RWPE2 (cell line): ENCODE data around the gene ZBTB7B.

ENCODE experiments used
- ATAC-seq: fragments of 200-7000 bp; cut with Tn5 transposase; 3 replicates; pipeline ENCODE4 v1.9.1; 2021; ENCODE audit warnings: low read depth
- DNase-seq: peaks from one replicate; pipeline ENCODE4 v3.0.0-alpha.2; 2020; ENCODE audit warnings: low spot score
- H3K27ac ChIP-seq: fragments of 450-650 bp; 2 replicates; pipeline ENCODE4 v1.5.1; 2017; ENCODE audit warnings: mild to moderate bottlenecking; ENCODE audit not compliant: poor library complexity, severe bottlenecking
- H3K27me3 ChIP-seq: fragments of 250-450 bp; sonication (Bioruptor Pico); 2 replicates; pipeline ENCODE4 v1.5.1; 2021; ENCODE audit warnings: mild to moderate bottlenecking, moderate library complexity; ENCODE audit not compliant: insufficient read depth, poor library complexity, severe bottlenecking
- H3K36me3 ChIP-seq: fragments of 250-450 bp; sonication (Bioruptor Pico); 2 replicates; pipeline ENCODE4 v1.5.1; 2020; ENCODE audit warnings: low read depth, mild to moderate bottlenecking, moderate library complexity
- H3K4me1 ChIP-seq: fragments of 250-450 bp; sonication (Bioruptor Pico); 2 replicates; pipeline ENCODE4 v1.5.1; 2021; ENCODE audit warnings: mild to moderate bottlenecking, moderate library complexity; ENCODE audit not compliant: insufficient read depth, poor library complexity, severe bottlenecking
- H3K4me3 ChIP-seq: fragments of 250-450 bp; sonication (Bioruptor Pico); 2 replicates; pipeline ENCODE4 v1.5.1; 2021; ENCODE audit warnings: mild to moderate bottlenecking, moderate library complexity; ENCODE audit not compliant: severe bottlenecking
- H3K9me3 ChIP-seq: fragments of 250-450 bp; sonication (Bioruptor Pico); 2 replicates; pipeline ENCODE4 v1.5.1; 2021; ENCODE audit warnings: mild to moderate bottlenecking, moderate library complexity; ENCODE audit not compliant: severe bottlenecking
- TF ChIP-seq, protein P1 (sequence below): fragments of 450-650 bp; IDR thresholded peaks from one replicate; pipeline ENCODE4 v1.5.1; 2017; ENCODE audit warnings: mild to moderate bottlenecking, moderate library complexity; ENCODE audit not compliant: poor library complexity, severe bottlenecking

ZBTB7B gene

DNA sequence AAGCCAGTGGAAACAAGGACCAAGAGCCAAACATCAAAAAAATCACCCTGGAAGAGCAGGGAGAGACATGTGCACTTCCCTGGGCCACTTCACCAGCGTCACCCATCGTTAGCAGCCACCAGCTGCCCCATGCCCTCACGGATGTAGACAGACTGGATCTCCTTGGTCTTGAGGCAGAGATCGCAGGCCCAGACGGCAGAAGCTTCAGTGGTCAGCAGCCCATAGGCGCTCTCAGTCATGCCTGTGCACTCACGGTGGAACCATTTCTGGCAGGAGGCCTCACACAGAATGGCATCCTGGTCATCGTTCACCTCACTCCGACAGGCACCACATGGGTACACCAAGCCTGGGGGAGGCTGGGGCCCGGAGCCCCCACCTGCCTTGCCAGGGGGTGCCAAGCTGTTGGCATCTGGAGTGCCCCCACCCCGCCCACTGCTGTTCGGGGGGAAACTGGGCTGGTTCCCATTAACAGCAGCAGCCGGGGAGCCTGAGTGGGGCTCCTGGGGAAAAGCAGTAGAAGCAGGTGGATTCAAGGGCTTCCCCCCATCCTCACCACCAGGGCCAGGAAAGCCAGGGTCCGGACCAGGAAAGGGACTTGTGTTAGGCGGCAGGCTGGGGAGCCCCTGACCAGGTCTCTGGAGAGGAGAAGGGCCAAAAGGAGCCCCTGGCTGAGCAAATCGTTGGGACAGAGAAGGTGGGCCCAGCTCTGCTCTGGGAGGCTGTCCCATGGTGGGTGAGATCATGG is 43.7 kb upstream of the ZBTB7B start:
- ATAC-seq (no peak), DNase-seq (no peak)
- Histone ChIP-seq H3K27me3 (no peaks in the 10 kb centered on the region), H3K27ac (no peak overlapping the region), H3K4me3 (no peak overlapping the region), H3K9me3 (no peaks in the 10 kb centered on the region), H3K4me1 (peaks cover 17% of the 10 kb centered on the region), H3K36me3 (peaks cover 24% of the 10 kb centered on the region)
- TF ChIP-seq, protein P1, sequence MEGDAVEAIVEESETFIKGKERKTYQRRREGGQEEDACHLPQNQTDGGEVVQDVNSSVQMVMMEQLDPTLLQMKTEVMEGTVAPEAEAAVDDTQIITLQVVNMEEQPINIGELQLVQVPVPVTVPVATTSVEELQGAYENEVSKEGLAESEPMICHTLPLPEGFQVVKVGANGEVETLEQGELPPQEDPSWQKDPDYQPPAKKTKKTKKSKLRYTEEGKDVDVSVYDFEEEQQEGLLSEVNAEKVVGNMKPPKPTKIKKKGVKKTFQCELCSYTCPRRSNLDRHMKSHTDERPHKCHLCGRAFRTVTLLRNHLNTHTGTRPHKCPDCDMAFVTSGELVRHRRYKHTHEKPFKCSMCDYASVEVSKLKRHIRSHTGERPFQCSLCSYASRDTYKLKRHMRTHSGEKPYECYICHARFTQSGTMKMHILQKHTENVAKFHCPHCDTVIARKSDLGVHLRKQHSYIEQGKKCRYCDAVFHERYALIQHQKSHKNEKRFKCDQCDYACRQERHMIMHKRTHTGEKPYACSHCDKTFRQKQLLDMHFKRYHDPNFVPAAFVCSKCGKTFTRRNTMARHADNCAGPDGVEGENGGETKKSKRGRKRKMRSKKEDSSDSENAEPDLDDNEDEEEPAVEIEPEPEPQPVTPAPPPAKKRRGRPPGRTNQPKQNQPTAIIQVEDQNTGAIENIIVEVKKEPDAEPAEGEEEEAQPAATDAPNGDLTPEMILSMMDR: no peak

DNA sequence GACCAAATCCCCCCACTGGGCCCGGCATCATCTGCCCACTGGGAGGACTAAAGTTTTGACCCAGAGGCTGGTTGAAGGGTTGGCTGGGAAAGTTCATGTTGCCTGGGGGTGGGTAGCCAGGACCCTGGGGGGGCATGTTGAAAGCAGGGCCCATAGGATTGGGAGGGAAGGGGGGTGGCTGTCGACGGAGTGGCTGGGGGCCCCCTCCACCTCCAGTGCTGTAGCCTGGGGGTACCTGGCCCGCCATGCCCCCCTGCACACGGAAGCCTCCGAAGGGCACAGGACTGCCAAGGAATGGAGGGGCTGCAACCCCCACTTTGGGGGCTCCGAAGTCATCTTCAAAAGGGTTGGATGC is 43.2 kb upstream of the ZBTB7B start:
- peaks cover 30% of the 10 kb centered on the region for H3K36me3 ChIP-seq
- DNase-seq: no peak
- H3K4me3 ChIP-seq: no peak overlapping the region

DNA sequence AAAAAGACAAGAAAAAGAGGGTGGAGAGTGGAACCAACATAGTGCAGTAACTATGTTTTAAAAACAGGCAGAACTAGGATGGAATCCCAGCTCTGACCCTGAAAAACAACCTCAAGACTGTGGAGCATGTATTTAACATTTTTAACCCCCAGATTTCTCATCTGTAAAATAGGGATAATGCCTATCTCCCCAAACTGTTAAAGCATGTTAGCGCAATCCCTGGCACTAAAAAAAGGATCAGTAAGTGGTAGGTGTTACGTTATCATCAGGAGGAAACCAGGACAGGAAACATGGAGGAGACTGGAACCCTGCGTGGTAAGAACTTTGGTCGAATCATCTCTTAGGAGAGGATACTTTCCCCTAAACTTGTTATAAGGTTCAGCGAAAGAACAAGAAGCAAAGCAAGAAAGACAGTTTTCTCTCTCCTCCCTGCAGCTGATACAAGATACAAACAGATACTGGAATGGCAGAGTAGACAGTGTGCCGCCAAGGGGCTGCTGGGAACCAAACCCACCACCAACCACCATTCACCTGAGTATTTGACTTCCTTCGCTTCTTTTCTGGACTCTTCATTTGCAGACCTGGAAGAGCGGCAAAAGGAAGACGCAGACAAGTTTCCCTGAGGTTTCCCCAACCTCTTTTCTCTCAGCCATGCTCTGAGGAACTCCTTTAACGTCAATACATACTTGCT is 42.0 kb upstream of the ZBTB7B start:
- H3K4me1 ChIP-seq: peaks cover 11% of the 10 kb centered on the region
- H3K4me3 ChIP-seq: peak overlapping the region; percentile 86
- DNase-seq: no peak
- peak overlapping the region; percentile 99 for H3K27ac ChIP-seq
- H3K9me3 ChIP-seq: no peaks in the 10 kb centered on the region
- peaks cover 42% of the 10 kb centered on the region for H3K36me3 ChIP-seq
- ATAC-seq: no peak
- H3K27me3 ChIP-seq: no peaks in the 10 kb centered on the region
- TF ChIP-seq, protein P1: no peak

More for the DNA sequence above, 43.2 kb upstream of the ZBTB7B start:
- no peak for ATAC-seq
- Histone ChIP-seq H3K4me1 (peaks cover 17% of the 10 kb centered on the region), H3K9me3 (no peaks in the 10 kb centered on the region), H3K27ac (no peak overlapping the region), H3K27me3 (no peaks in the 10 kb centered on the region)
- TF ChIP-seq, protein P1: no peak

DNA sequence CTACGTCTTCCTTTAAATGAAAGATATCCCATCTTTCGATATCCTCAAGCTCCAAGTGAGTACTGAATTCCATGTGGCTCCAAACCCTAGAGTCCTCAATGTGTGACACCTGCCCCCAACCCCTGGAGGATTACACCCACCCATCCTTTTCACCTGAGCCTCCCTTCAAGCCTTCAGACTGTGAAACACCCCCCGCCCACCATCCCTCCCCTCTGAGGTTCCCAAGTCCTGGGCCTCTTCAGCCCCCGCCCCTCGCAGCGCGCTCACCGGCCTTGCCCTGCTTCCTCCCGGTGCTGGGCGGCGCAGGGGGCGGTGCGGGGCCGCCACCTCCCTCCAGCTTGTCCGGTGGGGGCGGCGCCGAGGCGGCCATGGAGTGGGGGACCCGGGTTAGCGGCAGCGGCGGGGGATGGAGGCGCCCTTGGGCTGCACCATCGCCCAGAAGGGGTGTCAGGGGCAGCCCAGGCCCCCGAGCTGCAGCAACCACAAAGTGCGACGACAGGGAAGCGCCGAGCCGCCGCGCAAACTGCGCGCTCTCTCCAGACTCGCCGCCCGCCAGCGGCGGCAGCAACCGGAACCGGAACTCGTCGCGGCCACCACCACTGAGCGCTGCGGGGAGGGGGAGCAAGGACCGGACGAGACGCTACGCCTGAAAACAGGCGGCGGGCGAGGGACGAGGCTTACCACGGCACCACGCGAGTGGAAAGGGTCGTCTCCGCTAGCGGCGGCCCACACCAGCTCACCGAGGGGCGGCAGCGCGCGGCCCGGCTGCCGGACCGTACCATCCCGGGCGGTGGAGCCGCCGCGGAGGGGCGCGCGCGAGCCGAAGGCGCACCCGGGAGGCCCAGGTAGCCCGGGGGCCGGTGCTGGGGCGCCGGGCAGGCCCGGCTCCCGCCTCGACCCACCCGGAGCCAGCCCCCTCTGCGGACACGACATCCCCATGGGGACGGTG is 41.1 kb upstream of the ZBTB7B start, which contains the start of gene PYGO2:
TSS of gene PYGO2 (minus strand) at position 576 of the 949 bp plus-strand sequence. CDS start at position 370, 206 bp downstream.
- Histone ChIP-seq H3K4me3 (peak within 1 kb of the TSS; percentile 86), H3K27ac (peak within 1 kb of the TSS; percentile 99), H3K27me3 (no peaks in the 10 kb centered on the region), H3K9me3 (no peaks in the 10 kb centered on the region), H3K36me3 (peaks cover 51% of the 10 kb centered on the region), H3K4me1 (peaks cover 10% of the 10 kb centered on the region)
- ATAC-seq (peak; percentile 83), DNase-seq (peak; percentile 86)
- TF ChIP-seq, protein P1: peak; percentile 80
